ENCODE data around the gene RPL41. TPM values are rescaled to one million over a fixed set of nuclear protein-coding genes. Genes with fewer than 3 reads are reported as not detected.
"Not testable (repeated sequence)": the region's sequence is repeated elsewhere in the genome, so short reads cannot be mapped to it uniquely, and the experiment has no call there.

RPL41 gene
- polyA plus RNA-seq, 2 donors: 1,736 to 6,738 TPM

DNA sequence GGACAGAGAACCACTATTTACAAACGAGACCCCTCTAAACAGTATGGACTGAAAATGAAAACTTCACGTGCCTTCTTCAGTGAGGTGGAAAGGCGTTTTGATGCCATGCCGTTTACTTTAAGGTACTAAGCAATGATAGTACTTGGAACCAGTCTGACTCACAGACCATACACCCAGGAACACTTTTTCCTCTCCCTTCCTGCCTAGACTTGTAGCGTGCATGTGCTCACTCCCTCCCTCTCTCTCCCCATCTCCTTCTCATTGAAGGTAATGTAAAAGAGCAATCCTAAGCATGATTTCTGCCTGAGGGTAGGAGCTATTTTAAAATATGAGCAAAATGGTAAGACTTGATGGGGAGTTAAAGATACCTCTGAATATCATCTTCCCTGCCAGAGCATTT, 5.9 kb upstream of the RPL41 start:
- Histone ChIP-seq H3K27ac (ENCODE audit: low read depth in 2 of 2, low read length in 1 of 2) (peak overlapping the region in 1 of 2 donors; percentile 42), H3K36me3 (ENCODE audit: control insufficient read depth in 2 of 2, insufficient read depth in 2 of 2, low read length in 1 of 2) (peaks cover 11 to 23% of the 10 kb centered on the region in 2 donors), H3K4me1 (ENCODE audit: control insufficient read depth in 2 of 2, insufficient read depth in 2 of 2, low read length in 1 of 2) (no peaks in the 10 kb centered on the region), H3K9me3 (ENCODE audit: control insufficient read depth in 2 of 2, insufficient read depth in 1 of 2, low read depth in 1 of 2, low read length in 1 of 2) (no peaks in the 10 kb centered on the region), H3K4me3 (ENCODE audit: low read depth in 1 of 2, low read length in 2 of 2) (no peak overlapping the region), H3K27me3 (ENCODE audit: control insufficient read depth in 1 of 2, insufficient read depth in 2 of 2, low read length in 2 of 2) (no peaks in the 10 kb centered on the region)
- 60 to 72% methylated on average over 5 of the region's 5 CpGs for WGBS, 2 donors

DNA sequence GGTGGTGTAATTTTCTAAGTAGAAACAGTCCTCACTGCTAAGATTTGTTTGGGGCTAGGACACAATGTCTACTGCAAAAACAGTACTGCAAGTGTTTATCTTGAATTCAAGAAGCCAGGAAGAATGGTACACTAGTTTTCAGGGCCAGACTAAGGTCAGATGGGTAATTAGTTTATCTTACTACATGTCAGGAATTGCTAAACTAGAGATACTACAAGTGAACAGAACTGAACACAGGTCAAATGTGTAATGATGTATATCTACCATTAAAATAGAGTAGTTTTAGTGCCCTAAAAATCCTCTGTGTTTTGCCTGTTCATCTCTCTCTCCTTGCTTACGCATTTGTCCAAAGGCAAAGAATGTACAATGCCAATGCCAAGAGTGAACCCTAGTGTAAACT, 2.3 kb upstream of the RPL41 start:
- Histone ChIP-seq H3K9me3 (ENCODE audit: control insufficient read depth in 2 of 2, insufficient read depth in 1 of 2, low read depth in 1 of 2, low read length in 1 of 2) (no peaks in the 10 kb centered on the region), H3K36me3 (ENCODE audit: control insufficient read depth in 2 of 2, insufficient read depth in 2 of 2, low read length in 1 of 2) (peaks cover 11 to 14% of the 10 kb centered on the region in 2 donors)

DNA sequence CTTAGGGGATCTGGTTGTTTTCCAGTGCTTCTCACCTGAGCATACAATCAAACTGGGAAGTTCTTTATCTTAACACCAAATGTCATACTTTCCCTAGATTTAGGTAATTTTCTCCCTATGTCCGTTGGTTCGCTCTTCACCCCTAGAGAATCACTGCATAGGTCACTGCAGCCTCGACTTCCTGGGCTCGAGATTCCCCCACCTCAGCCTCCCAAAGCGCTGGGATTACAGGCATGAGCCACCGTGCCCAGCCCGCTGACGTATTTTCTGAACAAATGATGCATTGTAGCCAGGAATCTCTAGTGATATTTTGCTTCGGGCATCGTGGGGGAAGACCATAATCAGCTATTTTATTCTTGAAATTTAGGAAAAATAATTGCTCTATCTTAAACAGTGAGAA, 1.1 kb upstream of the RPL41 start:
- 33 to 42% methylated on average over 10 of the region's 10 CpGs for WGBS, 2 donors

More for the DNA sequence above, 2.3 kb upstream of the RPL41 start:
- Histone ChIP-seq H3K4me3 (ENCODE audit: low read depth in 1 of 2, low read length in 2 of 2) (no peak overlapping the region), H3K4me1 (ENCODE audit: control insufficient read depth in 2 of 2, insufficient read depth in 2 of 2, low read length in 1 of 2) (no peaks in the 10 kb centered on the region), H3K27me3 (ENCODE audit: control insufficient read depth in 1 of 2, insufficient read depth in 2 of 2, low read length in 2 of 2) (no peaks in the 10 kb centered on the region), H3K27ac (ENCODE audit: low read depth in 2 of 2, low read length in 1 of 2) (no peak overlapping the region)
- 88 to 97% methylated on average over 1 of the region's 1 CpG for WGBS, 2 donors

DNA sequence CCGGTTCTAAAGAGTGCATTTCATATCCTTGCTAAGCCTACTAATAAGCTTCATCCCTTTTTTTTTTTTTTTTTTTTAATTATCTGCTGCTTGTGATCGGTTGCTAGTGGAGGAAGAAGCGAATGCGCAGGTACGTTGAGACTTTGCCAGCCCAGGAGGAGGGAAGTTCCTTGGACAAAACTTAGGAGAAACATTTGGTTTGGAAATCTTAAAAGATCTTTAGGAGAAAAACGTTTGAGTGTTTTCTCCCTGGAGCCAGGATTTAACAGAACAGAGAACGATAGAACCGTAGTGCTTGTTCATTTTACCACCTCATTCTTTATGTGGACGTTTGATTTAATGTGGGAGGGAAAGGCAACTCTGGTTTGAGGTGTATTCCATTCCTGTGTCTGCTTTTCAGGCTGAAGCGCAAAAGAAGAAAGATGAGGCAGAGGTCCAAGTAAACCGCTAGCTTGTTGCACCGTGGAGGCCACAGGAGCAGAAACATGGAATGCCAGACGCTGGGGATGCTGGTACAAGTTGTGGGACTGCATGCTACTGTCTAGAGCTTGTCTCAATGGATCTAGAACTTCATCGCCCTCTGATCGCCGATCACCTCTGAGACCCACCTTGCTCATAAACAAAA, 761 bp downstream of the RPL41 start:
- not testable (repeated sequence) for H3K9me3 ChIP-seq (ENCODE audit: control insufficient read depth in 2 of 2, insufficient read depth in 1 of 2, low read depth in 1 of 2, low read length in 1 of 2); H3K27me3 ChIP-seq (ENCODE audit: control insufficient read depth in 1 of 2, insufficient read depth in 2 of 2, low read length in 2 of 2); H3K4me1 ChIP-seq (ENCODE audit: control insufficient read depth in 2 of 2, insufficient read depth in 2 of 2, low read length in 1 of 2)
- WGBS, 2 donors: 2 to 3% methylated on average over 12 of the region's 16 CpGs
- Histone ChIP-seq H3K36me3 (ENCODE audit: control insufficient read depth in 2 of 2, insufficient read depth in 2 of 2, low read length in 1 of 2) (peaks cover 0 to 15% of the 10 kb centered on the region in 2 donors), H3K27ac (ENCODE audit: low read depth in 2 of 2, low read length in 1 of 2) (peak overlapping the region; percentile 92 to 100), H3K4me3 (ENCODE audit: low read depth in 1 of 2, low read length in 2 of 2) (peak overlapping the region; percentile 63 to 88)

More for the DNA sequence above, 1.1 kb upstream of the RPL41 start:
- H3K9me3 ChIP-seq (ENCODE audit: control insufficient read depth in 2 of 2, insufficient read depth in 1 of 2, low read depth in 1 of 2, low read length in 1 of 2): no peaks in the 10 kb centered on the region
- H3K27ac ChIP-seq (ENCODE audit: low read depth in 2 of 2, low read length in 1 of 2): peak overlapping the region; percentile 58 to 92
- H3K27me3 ChIP-seq (ENCODE audit: control insufficient read depth in 1 of 2, insufficient read depth in 2 of 2, low read length in 2 of 2): no peaks in the 10 kb centered on the region
- peak overlapping the region in 1 of 2 donors; percentile 88 for H3K4me3 ChIP-seq (ENCODE audit: low read depth in 1 of 2, low read length in 2 of 2)
- H3K36me3 ChIP-seq (ENCODE audit: control insufficient read depth in 2 of 2, insufficient read depth in 2 of 2, low read length in 1 of 2): peaks cover 7 to 15% of the 10 kb centered on the region in 2 donors
- H3K4me1 ChIP-seq (ENCODE audit: control insufficient read depth in 2 of 2, insufficient read depth in 2 of 2, low read length in 1 of 2): no peaks in the 10 kb centered on the region

DNA sequence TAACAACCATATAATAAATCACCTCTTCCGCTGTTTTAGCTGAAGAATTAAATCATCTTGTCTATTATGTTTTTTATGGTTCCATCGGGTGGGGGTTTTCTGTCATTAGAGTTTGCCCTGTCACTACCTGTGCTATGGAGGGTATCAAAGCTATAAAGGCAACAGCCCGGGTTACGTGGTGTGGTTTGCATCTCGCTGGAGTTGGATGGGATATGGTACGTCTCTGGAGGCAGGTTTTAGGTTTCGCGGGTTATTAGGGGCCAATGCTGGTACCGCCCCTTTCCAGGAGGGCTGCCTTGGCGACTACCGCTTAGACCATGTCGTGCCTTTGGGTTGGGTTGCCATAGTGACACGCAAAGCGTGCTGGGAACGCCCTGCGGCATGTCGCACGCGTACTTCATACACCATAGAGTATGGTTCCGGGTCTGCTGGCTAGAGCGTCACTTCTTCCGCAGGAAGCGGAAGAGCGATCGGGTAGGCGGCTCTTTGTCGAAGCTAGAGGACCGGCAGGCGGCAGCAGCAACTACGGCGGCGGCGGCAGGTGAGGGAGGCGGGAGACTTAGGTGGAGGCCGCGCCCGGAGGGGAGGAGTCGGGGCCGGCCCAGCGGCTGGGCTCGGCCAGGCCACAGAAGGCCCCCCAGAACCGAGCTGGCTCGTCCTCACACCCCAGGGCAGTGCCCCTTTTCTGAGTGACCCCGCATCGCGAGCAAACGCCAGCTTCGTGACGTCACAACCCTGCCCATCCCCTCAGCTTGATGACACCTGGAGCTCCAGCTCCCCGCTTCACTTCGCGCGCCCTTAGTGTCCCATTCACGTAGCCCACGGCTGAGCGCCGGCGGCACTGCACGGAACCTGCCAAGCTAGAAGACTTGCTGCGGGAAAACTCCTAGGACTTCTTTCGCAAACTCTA, 1.6 kb downstream of the RPL41 start, which contains the start of gene ZC3H10:
ZC3H10 (plus strand) TSS at position 489 of the 910 bp plus-strand sequence. CDS start 2,297 bp downstream, outside the sequence.
- no peaks in the 10 kb centered on the region for H3K4me1 ChIP-seq (ENCODE audit: control insufficient read depth in 2 of 2, insufficient read depth in 2 of 2, low read length in 1 of 2)
- peak within 1 kb of the TSS; percentile 74 to 88 for H3K4me3 ChIP-seq (ENCODE audit: low read depth in 1 of 2, low read length in 2 of 2)
- H3K9me3 ChIP-seq (ENCODE audit: control insufficient read depth in 2 of 2, insufficient read depth in 1 of 2, low read depth in 1 of 2, low read length in 1 of 2): no peaks in the 10 kb centered on the region
- WGBS, 2 donors: 1% methylated on average over 57 to 61 of the region's 61 CpGs
- H3K27me3 ChIP-seq (ENCODE audit: control insufficient read depth in 1 of 2, insufficient read depth in 2 of 2, low read length in 2 of 2): no peaks in the 10 kb centered on the region
- H3K36me3 ChIP-seq (ENCODE audit: control insufficient read depth in 2 of 2, insufficient read depth in 2 of 2, low read length in 1 of 2): peaks cover 0 to 9% of the 10 kb centered on the region in 2 donors
- H3K27ac ChIP-seq (ENCODE audit: low read depth in 2 of 2, low read length in 1 of 2): peak within 1 kb of the TSS; percentile 98 to 100

GRCh38 chr12:56118688-56119357, 2.4 kb downstream of the RPL41 start:
- H3K27ac ChIP-seq (ENCODE audit: low read depth in 2 of 2, low read length in 1 of 2): peak overlapping the region; percentile 97 to 98
- H3K27me3 ChIP-seq (ENCODE audit: control insufficient read depth in 1 of 2, insufficient read depth in 2 of 2, low read length in 2 of 2): no peaks in the 10 kb centered on the region
- H3K4me1 ChIP-seq (ENCODE audit: control insufficient read depth in 2 of 2, insufficient read depth in 2 of 2, low read length in 1 of 2): no peaks in the 10 kb centered on the region
- 6 to 7% methylated on average over 13 of the region's 13 CpGs for WGBS, 2 donors
- H3K4me3 ChIP-seq (ENCODE audit: low read depth in 1 of 2, low read length in 2 of 2): peak overlapping the region; percentile 57 to 74
- H3K9me3 ChIP-seq (ENCODE audit: control insufficient read depth in 2 of 2, insufficient read depth in 1 of 2, low read depth in 1 of 2, low read length in 1 of 2): no peaks in the 10 kb centered on the region
- H3K36me3 ChIP-seq (ENCODE audit: control insufficient read depth in 2 of 2, insufficient read depth in 2 of 2, low read length in 1 of 2): peaks cover 0 to 9% of the 10 kb centered on the region in 2 donors

DNA sequence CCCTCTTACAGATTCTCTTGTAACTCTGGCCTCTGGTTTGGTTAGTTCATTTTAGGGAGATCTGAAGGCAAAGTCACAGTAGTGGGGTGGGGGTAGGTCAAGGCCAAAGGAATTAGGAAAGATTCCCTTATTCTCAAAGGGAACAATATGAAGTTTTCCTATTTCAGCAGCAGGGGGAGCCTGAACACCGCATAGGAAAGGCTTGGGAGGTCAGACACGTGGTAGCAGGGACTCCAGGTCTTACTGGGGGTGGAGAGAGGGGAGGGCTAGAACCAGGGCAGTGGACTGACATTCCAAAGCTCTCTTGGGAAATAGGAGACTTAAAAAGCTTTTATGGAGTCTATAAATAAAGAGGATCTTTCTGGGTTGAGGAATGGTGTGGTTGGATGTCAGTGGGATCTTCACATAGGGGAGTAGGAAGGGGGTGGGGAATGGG, 2.9 kb downstream of the RPL41 start:
- 0 to 2% methylated on average over 2 of the region's 2 CpGs for WGBS, 2 donors
- H3K4me1 ChIP-seq (ENCODE audit: control insufficient read depth in 2 of 2, insufficient read depth in 2 of 2, low read length in 1 of 2): no peaks in the 10 kb centered on the region
- H3K36me3 ChIP-seq (ENCODE audit: control insufficient read depth in 2 of 2, insufficient read depth in 2 of 2, low read length in 1 of 2): peaks cover 0 to 9% of the 10 kb centered on the region in 2 donors
- peak overlapping the region; percentile 35 to 98 for H3K27ac ChIP-seq (ENCODE audit: low read depth in 2 of 2, low read length in 1 of 2)
- H3K27me3 ChIP-seq (ENCODE audit: control insufficient read depth in 1 of 2, insufficient read depth in 2 of 2, low read length in 2 of 2): no peaks in the 10 kb centered on the region
- no peaks in the 10 kb centered on the region for H3K9me3 ChIP-seq (ENCODE audit: control insufficient read depth in 2 of 2, insufficient read depth in 1 of 2, low read depth in 1 of 2, low read length in 1 of 2)
- no peak overlapping the region for H3K4me3 ChIP-seq (ENCODE audit: low read depth in 1 of 2, low read length in 2 of 2)

DNA sequence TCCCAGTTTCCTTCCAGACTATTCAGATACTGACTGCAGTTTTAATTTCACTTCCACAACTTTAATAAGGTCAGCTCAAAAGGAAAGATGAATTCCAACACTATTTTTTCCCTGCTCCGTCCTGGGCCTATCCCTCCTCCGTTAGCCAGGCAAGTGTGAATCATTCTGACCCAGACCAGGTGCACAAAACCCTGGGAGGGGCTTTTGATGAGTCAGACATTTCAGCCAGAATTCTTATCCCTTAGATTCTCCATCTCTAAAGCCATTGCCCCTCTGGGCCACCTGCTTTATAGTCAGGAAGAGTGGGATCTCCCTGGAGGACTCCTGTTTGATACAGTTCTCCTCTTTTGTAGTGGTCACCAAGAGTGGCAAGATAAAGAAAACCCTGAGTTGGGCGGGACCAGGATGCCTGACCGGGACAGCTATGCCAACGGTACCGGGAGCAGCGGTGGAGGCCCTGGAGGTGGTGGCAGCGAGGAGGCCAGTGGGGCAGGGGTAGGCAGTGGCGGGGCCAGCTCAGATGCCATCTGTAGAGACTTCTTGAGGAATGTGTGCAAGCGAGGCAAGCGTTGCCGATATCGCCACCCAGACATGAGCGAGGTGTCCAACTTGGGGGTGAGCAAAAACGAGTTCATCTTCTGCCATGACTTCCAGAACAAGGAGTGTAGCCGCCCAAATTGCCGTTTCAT, 3.9 kb downstream of the RPL41 start:
- Histone ChIP-seq H3K27me3 (ENCODE audit: control insufficient read depth in 1 of 2, insufficient read depth in 2 of 2, low read length in 2 of 2) (no peaks in the 10 kb centered on the region), H3K9me3 (ENCODE audit: control insufficient read depth in 2 of 2, insufficient read depth in 1 of 2, low read depth in 1 of 2, low read length in 1 of 2) (no peaks in the 10 kb centered on the region), H3K36me3 (ENCODE audit: control insufficient read depth in 2 of 2, insufficient read depth in 2 of 2, low read length in 1 of 2) (peaks cover 0 to 9% of the 10 kb centered on the region in 2 donors), H3K4me1 (ENCODE audit: control insufficient read depth in 2 of 2, insufficient read depth in 2 of 2, low read length in 1 of 2) (no peaks in the 10 kb centered on the region), H3K4me3 (ENCODE audit: low read depth in 1 of 2, low read length in 2 of 2) (no peak overlapping the region), H3K27ac (ENCODE audit: low read depth in 2 of 2, low read length in 1 of 2) (peak overlapping the region in 1 of 2 donors; percentile 21)
- WGBS, 2 donors: 88 to 90% methylated on average over 17 of the region's 17 CpGs

Measured in esophagus (tissue), 2 donors.